HG02798 (cell line): ENCODE measurements around the gene IFI44L.

Experiments
- ATAC-seq: cut with Tn5 transposase; IDR thresholded peaks from one replicate; pipeline ENCODE4 v1.9.1; 2021; ENCODE audit warnings: mild to moderate bottlenecking; ENCODE audit not compliant: unreplicated experiment, poor library complexity

IFI44L gene

DNA sequence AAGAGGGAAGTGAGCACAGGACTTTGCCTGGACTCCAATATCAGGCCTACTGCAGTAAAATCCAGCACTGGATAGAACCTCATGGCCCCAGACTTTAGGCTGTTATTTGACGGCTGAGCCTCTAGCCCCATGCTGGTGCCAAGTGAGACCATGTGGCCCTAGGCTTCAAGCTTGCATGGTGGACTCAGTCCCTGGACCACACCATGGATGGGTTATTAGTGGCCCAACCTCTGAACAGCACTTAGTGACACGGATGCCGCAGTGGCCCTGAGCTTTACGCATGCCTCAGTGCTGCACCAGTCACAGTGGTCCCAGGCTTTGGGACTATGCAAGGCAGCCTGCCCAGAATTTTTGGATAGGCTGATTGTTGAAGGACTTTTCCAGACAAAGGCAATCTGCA is 13.0 kb downstream of the IFI44L start:
- ATAC-seq: no peak

DNA sequence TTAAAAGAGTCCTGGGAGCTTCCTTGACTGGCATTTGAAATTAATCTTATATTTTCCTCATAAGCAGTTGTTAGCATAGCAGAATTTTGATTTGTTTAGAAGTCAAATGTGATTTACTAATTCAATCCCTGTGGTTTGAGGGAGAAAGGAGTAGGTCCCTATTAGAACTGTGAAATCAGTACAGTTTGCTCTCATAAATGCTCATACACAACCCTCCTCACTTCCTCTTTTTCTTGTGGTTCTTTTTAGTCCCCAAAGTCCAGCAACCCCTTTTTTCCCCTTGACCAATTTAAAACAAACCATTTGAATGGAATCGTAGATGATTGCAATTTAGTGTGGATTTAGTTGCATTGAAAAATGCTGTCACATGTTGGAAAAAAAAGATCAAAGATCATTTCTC is 20.2 kb downstream of the IFI44L start:
- peak; percentile 68 for ATAC-seq

DNA sequence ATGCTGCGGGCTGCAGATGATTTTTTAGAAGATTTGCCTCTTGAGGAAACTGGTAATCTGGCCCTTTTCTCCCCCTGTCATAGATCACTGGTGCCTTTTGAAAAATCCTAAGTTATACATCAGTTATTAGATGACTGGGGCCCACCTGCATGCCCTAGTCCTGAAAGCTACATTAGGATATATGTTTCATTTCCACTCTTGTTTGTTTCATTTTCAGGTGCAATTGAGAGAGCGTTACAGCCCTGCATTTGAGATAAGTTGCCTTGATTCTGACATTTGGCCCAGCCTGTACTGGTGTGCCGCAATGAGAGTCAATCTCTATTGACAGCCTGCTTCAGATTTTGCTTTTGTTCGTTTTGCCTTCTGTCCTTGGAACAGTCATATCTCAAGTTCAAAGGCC is 21.3 kb downstream of the IFI44L start:
- no peak for ATAC-seq

- no peak for ATAC-seq
These were observed 25.5 kb downstream of the IFI44L start for GRCh38 chr1:78645723-78646122.

- no peak for ATAC-seq
These were observed 27.0 kb downstream of the IFI44L start for GRCh38 chr1:78647238-78647637.

- ATAC-seq: peak; percentile 91
These were observed 29.4 kb downstream of the IFI44L start, which contains the start of gene IFI44 for GRCh38 chr1:78649628-78650027. Gene IFI44, plus strand, starts transcription at chr1:78649831. Its CDS starts 365 bp downstream, at chr1:78650196.

- no peak for ATAC-seq
These were observed 29.9 kb downstream of the IFI44L start for GRCh38 chr1:78650114-78650660.

GRCh38 chr1:78651241-78651640 is 31.0 kb downstream of the IFI44L start:
- ATAC-seq: peak; percentile 41

DNA sequence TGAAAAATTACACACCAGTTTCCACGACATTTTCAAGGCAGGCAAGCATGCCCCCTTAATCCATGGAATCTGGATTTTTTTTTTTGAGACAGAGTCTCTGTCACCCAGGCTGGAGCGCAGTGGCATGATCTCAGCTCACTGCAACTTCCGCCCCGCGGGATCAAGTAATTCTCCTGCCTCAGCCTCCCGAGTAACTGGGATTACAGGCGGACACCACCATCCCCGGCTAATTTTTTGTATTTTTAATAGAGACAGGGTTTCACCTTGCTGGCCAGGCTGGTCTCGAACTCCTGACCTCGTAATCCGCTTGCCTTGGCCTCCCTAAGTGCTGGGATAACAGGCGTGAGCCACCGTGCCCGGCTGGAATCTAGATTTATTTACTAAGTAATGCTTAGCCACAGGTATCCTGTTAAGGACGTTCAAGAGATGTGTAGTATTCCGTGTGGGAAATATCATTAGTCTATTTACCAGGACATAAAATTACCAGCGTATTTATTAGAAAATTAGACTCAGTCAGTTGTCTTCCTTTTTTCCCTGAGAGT is 31.8 kb downstream of the IFI44L start:
- ATAC-seq: no peak

DNA sequence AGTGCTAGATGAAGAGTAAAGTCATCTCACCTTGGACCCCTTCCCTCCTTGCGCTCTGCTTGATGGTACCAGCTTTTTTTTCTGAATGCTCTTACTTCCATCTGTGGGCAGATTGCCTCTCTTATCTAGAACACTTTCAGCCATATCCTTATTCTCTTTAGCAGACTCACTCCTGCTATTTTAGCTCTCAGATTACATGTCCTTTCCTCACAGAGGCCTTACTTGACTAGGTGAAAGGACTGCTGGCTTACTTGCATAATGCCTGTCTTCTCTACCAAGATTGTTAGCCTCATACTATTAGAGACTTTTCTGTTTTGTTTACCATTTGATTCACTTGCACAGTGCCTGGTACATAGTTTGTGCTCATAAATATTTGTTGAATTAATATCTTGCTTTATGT is 38.7 kb downstream of the IFI44L start:
- ATAC-seq: no peak

DNA sequence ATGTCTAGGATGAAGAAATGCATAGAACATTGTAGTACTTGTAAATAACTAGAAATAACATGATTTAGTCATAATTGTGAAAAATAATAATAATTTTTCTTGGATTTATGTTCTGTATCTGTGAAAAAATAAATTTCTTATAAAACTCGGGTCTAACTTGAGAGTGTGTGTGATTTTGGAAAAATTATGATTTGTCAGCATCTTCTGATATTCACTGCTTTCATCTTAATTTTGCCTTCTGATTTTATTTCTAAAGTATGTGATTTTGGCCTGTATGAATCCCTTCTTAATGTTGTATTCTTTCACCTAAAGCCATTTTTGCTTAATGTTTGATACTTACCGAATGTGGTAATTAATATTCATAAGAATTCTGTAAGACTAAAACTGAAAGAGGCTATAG is 43.7 kb downstream of the IFI44L start:
- ATAC-seq: no peak

- ATAC-seq: no peak
These were observed 44.5 kb downstream of the IFI44L start for GRCh38 chr1:78664763-78665162.

DNA sequence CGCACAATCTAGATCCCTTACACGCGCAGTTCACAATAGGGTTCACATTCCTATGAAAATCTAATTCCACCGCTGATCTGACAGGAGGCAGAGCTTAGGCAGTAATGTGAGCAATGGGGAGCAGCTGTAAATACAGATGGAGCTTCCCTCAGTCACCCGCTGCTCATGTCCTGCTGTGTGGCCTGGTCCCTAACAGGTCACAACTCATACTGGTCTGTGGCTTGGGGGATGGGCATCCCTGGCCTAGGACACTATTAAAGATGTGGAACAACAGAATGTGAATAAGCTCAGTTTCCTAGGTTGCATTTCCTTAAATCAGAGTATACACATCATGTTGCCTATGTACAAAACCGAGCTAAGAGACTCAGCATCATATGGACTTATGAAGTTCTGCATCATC is 45.6 kb downstream of the IFI44L start:
- ATAC-seq: no peak

DNA sequence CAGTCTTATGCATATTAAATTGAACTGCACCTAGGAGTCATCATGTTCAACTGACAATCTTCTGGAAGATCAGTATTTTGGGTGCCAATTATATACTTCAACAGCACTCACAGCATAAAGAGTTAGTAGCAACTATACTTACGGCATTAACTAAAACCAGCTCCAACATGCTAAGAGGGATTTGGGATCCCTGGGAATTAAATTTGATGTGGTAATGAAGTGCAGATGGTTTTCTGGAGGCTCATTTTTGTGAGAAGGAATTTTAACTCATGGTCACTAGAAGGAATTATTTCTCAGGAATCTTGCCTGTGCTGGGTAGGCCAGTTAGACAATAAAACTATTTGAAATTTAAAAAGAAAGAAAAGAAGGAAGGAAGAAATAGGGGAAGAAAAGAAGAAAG is 47.7 kb downstream of the IFI44L start:
- no peak for ATAC-seq

GRCh38 chr1:78668427-78668826 is 48.2 kb downstream of the IFI44L start:
- ATAC-seq: no peak

GRCh38 chr1:78672428-78672827 is 52.2 kb downstream of the IFI44L start:
- ATAC-seq: no peak

DNA sequence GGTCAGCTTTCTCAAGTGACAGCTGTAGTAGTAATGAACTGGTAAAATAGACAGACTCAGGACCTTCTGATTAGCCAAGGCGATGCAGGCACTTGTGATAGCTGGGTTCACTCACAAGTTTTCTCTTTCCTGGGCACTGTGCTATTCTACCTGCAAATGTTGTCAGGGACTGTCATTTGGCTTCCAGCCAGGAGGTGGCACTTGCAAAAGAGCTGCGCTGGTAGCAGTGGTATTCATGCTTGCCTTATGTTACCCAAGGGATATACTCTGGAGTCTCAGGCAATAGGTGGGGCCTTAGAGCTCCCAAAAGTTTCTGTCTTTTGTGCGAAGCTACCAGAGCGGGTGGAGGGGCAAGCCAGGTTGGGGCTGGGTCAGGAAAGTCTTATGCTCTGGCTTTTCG is 52.9 kb downstream of the IFI44L start:
- no peak for ATAC-seq

DNA sequence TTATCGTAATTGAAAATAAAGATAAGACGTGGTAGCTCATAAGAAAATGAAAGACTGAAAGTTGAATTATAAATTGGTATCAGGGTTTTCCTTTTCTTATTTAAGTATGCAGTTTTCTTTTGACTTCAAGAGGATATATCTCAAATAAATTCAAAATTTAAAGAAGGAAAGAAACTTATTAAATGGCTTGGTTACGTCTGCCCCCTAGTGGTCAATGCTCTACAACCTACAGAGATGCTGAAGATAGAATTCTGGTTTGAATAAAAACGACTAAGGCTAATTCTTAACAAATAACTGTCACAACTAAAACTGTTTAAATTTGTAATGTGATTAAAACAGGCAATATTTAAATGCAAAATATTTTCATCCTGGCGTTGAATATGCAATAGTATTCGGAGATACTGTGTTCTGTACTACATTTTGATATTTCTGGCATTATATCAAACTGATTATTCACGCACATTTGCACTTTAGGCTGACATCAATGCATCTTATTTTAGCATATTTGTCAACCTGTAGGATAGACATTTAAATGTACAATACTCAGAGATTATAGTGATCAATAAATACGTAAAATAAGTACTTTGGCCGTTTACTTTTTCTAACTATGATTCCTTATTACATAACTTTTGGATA is 56.2 kb downstream of the IFI44L start:
- peak; percentile 34 for ATAC-seq

GRCh38 chr1:78676993-78677392 is 56.7 kb downstream of the IFI44L start:
- no peak for ATAC-seq

DNA sequence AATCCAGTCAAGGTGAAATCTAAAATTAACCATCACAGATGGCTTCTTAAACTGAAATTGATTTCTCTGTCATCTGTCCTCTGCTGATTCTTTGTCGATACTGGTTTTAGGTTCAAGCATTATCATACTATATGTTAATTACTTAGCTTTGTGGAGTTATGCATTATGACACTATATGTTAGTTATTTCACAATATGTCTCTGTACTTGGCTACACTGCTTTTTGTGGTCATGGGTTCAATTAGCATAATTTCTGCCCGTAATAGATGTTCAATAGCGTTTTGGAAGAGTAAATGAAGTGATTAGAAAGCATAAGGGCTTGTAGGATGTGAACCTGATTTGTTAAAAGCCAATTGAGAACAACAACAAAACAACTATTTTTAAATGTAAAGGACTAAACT is 57.5 kb downstream of the IFI44L start:
- no peak for ATAC-seq

DNA sequence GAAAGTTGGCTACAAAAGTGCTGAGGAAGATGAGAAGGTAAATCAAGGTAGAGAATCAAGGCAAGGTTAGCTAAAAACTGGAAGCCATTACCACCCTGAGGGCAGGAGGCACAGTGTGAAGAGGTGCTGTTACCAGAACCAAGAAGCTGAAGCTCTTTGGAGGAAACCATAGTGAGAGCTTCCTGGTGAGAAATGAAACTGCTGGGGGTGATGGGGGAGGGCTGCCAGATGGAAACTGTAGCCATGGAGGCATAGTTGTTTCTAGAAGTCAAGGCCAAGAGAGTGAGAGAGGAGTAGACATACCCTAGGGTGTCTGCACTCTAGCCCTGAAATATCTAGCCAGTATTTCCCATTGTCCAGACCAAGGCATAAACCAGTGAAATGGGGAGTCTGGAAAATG is 58.1 kb downstream of the IFI44L start:
- peak; percentile 84 for ATAC-seq

DNA sequence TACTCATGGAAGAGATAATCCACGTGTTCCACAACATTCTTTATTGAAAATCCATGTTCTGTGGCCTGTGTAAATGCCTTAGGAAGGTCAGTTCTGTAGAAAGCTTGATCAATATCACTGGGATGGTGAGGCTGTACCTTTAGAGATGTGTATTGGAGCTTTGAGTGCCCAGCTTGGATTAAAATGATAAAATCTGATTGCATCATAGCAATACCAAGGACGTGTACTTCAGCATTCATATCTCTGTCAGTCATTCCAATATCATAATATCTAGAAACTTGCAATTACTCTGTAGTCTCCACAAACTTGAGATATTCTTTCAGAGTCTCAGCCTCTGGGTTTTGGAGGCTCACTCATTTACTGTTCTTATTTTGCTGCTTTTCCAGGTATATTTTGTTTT is 61.0 kb downstream of the IFI44L start:
- ATAC-seq: no peak
